ENCODE data around the gene BYSL.

Gene BYSL

DNA sequence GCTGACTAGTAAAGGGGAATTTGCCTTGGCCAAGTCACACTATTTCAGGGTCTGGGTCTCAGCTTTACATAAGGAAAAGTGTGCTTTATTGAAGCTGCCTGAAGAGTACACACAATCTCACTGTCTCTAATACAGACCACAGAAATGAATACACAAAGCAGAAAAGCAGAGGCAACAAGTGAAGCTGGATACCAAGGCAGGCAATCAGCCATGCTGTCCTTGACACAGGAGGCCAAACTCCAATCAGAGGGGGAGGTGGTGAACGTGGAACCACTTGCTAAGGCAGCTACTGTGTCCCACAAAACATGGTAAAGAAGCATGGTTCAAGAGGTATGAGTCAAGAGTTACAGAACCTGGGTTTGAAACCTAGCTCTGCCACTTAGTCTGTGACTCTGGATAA lies 42.1 kb downstream of the BYSL start:
- in situ Hi-C loops (cut with MboI; ENCODE audit: low pct_unique_long_range_greater_than_20kb, low sequenced_read_pairs, unreplicated experiment) = no loop called here
- TF ChIP-seq, protein P1, sequence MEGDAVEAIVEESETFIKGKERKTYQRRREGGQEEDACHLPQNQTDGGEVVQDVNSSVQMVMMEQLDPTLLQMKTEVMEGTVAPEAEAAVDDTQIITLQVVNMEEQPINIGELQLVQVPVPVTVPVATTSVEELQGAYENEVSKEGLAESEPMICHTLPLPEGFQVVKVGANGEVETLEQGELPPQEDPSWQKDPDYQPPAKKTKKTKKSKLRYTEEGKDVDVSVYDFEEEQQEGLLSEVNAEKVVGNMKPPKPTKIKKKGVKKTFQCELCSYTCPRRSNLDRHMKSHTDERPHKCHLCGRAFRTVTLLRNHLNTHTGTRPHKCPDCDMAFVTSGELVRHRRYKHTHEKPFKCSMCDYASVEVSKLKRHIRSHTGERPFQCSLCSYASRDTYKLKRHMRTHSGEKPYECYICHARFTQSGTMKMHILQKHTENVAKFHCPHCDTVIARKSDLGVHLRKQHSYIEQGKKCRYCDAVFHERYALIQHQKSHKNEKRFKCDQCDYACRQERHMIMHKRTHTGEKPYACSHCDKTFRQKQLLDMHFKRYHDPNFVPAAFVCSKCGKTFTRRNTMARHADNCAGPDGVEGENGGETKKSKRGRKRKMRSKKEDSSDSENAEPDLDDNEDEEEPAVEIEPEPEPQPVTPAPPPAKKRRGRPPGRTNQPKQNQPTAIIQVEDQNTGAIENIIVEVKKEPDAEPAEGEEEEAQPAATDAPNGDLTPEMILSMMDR (IDR thresholded peaks at IDR 0.05; ENCODE audit: extremely low read depth, insufficient read depth, missing control alignments) = no peak
- no peak for DNase-seq (ENCODE audit: low spot score)

DNA sequence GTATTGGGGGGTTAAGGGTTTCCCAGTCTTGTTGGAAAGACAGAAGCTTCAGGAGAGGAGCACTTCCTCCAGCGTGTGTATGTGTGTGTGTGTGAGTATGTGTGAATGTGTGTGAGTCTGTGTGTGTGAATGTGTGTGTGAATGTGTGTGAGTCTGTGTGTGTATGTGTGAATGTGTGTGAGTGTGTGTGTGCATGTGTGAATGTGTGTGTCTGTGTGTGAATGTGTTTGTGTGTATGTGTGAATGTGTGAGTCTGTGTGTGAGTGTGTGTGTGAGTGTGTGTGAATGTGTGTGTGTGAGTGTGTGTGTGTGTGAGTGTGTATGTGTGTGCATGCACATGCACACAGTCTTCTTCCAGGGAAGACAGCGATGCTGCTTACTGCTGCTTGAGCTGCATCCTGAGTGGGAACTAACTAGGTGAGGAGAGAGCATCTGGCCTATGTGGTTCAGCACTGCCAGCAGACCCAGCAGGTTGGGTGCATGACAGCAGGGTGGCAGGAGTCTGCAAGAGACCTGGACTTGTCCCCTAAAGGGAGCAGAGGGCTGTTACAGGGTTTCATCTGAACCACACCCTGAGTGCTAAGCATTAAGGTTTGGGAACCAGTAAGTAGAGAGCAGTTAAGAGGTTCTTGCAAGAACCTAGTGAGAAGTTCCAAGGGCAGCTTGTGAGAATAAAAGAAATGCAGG lies 43.0 kb downstream of the BYSL start:
- TF ChIP-seq, protein P1 (IDR thresholded peaks at IDR 0.05; ENCODE audit: extremely low read depth, insufficient read depth, missing control alignments) = no peak
- no peak for DNase-seq (ENCODE audit: low spot score)
- in situ Hi-C loops (cut with MboI; ENCODE audit: low pct_unique_long_range_greater_than_20kb, low sequenced_read_pairs, unreplicated experiment) = no loop called here

DNA sequence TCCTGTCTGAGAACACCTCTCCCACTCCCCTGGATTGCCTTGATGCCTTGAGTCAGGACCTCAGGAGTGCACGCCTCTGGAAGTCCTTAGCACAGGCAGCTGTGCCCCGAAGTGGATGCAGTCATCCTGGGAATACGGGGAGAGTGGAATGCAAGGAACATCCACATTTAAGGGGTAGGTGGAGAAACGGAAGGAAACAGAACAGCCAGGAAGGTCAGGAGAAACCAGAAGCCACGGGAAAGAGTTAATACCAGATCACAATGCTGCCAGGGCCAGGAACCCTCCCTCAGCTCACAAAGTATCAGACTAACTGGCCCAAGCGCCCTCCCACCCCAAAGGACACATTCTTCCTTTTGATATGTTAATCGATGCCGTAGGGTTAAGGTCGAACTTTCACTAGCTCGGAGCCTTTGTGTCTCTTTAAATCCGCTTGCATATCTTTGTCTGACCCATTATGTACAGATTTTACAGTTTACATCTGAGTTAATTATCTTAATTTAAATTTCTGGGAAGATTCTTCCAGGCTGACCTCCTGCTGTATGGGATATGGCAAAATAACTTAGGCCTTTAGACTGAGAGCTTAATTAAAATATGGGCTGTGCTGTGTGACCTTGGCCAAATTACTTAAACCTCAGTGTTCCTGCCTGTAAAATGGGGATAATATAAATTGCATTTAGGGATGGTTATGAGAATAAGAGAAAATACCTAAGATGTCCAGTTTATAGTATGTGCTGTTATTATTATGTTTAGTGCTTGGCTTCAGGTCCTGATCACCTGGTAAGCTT lies 44.3 kb downstream of the BYSL start:
- DNase-seq (ENCODE audit: low spot score) = no peak
- TF ChIP-seq, protein P1 (IDR thresholded peaks at IDR 0.05; ENCODE audit: extremely low read depth, insufficient read depth, missing control alignments) = no peak
- in situ Hi-C loops (cut with MboI; ENCODE audit: low pct_unique_long_range_greater_than_20kb, low sequenced_read_pairs, unreplicated experiment) = no loop called here

DNA sequence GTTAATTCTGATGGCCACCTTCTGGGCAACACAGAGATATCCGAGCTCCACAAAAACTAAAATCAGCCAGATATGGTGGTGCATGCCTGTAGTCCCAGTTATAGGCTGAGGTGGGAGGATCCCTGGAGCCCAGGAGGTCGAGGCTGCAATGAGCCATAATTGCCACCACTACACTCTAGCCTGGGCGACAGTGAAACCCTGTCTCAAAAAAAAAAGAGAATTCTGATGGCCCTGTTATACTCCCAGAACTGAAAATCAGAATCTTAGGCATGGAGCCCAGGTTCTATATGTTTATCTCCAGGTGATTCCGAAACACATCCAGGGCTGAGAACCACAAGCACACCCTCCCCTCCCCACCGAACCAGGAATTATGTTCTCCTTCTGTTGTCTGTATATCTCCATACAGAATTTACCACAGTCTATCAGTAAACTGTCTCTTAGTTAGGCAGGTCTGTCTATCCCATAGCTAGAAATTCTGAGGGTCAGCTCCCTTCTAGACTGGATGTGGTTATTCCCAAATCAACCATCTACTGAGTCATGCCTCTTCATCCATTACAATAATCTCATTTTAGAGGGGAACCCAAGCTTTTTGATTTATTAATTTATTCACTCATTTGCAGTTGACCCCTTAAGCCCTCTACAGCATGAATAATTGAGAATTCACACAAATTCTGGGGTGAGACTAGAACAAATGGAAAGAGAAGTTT lies 45.1 kb downstream of the BYSL start:
- in situ Hi-C loops (cut with MboI; ENCODE audit: low pct_unique_long_range_greater_than_20kb, low sequenced_read_pairs, unreplicated experiment) = no loop called here
- no peak for DNase-seq (ENCODE audit: low spot score)
- TF ChIP-seq, protein P1 (IDR thresholded peaks at IDR 0.05; ENCODE audit: extremely low read depth, insufficient read depth, missing control alignments) = no peak

DNA sequence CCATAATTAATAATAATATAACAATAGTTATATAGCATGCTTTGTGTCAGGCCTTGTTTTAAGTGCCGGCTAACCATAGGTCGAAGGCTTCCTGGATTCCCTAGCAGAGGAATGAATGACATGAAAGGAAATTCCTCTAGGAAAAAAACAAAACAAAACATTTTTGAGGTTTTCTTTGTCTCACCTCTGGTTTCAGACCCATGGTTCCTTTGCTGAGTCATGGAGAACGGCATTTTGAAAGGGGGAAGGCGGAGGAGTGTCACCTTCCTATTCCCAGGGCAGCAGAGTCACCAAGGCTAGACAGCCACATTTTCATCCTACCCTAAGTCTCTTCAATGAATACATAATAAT lies 45.6 kb downstream of the BYSL start:
- no peak for DNase-seq (ENCODE audit: low spot score)
- in situ Hi-C loops (cut with MboI; ENCODE audit: low pct_unique_long_range_greater_than_20kb, low sequenced_read_pairs, unreplicated experiment) = no loop called here
- TF ChIP-seq, protein P1 (IDR thresholded peaks at IDR 0.05; ENCODE audit: extremely low read depth, insufficient read depth, missing control alignments) = no peak

DNA sequence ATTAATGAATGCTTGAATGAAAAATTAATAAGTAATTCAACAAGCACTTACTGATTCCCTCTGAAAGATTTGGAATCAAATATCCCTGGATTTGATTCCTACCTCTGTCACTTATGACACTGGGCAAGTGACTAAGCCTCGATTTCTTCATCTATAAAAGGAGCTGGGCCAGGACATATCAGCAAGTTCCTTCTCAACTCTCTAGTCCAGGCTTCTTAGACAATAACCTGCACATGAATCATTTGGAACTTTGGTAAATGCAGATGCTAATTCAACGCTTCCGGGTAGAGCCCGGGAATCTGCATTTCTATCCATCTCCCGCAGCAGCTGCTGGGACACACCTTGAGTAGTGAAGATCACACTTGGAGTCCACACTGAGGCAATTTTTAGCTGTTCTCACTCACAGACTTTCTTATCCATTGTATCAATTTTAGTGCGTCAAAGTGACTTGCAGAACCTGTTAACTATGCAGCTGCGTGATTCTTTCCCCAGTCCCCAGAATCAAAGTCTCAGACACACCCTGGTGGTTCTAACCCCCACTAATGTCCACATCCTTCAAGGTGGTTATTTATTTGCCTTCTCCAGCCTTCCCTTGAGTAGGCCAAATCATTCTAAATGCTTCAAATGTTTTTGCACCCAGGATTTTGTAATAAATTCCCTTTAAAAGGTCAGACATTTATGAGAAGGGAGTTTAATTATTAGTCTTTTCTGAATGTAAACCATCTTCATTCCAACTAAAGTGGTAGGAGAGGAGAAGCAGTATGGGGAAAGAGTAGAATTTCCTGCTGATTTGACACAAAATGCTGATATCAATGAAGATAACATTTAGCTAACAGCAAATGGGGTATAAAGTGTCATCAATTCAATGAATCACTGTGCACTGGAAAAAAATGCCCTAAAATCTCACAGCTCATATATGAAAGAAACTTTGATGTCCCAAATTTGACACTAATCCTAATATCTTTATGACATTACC lies 46.3 kb downstream of the BYSL start:
- in situ Hi-C loops (cut with MboI; ENCODE audit: low pct_unique_long_range_greater_than_20kb, low sequenced_read_pairs, unreplicated experiment) = no loop called here
- TF ChIP-seq, protein P1 (IDR thresholded peaks at IDR 0.05; ENCODE audit: extremely low read depth, insufficient read depth, missing control alignments) = no peak
- DNase-seq (ENCODE audit: low spot score) = no peak
